GM19025 (cell line): ENCODE data around the gene LRRC40.
A peak's percentile ranks its signal among the peaks of the same experiment; 100 is the strongest.
"Not testable (repeated sequence)": the region's sequence is repeated elsewhere in the genome, so short reads cannot be mapped to it uniquely, and the experiment has no call there.

Experiments used
- ATAC-seq: cut with Tn5 transposase; IDR thresholded peaks from one replicate; pipeline ENCODE4 v1.9.1; 2021; ENCODE audit warnings: mild to moderate bottlenecking, low read depth, moderate library complexity; ENCODE audit not compliant: unreplicated experiment

LRRC40 gene

DNA sequence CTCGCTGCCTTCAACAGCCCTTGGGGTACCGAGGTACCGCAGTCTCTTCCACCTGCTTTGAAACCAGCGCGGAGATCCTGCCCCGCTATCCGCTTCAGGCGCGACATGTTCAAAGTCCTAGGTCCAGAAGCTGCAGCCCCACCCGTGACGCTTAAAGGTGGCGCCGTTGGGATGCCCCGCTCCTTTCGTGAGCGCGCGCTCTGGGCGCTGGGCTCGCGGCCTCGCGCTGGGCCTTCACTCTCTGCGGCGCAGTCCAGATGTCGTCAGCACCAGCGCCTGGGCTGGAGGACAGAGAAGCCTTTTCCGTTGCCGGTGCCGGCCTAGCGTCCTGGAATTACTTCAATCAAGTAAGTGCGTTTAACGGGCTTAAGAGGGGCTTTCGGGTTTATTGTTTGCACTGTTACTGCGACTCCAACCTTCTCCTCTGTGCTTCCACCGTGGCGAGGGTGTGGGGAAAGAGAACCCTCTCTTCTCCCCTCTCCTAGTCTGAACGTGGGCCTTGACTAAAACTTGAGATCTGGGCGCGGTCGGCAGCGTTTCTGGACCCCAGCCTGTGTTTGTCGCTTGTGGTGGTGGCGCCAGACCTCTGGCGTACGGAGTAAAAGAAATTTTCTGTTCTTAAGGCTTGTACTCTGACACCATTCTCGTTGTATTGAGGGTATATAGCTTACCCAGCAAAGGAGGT lies at the start of gene LRRC40:
LRRC40 (minus strand) TSS at position 146 of the 685 bp plus-strand sequence; CDS start at position 107, 39 bp downstream.
- ATAC-seq, result peak; percentile 88

DNA sequence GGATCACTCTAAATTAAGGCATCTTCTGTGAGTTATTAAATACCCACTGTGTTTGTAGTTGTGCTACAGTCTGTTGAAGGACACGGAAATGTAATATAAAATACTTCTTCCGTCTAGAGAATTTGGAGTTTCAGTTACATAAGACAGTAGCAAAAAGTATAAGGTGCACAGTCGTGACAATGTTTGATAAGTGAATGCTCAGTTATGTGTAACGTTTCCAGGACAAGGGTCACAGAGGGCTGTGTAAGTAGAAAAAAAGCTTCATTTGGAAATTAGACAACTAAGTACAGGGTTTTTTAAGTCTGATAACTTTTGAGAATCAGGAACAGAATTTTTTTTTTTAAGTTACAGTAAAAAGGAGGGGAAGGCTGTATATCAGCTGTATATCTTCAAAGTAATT lies 43.4 kb upstream of the LRRC40 start:
- no peak for ATAC-seq

DNA sequence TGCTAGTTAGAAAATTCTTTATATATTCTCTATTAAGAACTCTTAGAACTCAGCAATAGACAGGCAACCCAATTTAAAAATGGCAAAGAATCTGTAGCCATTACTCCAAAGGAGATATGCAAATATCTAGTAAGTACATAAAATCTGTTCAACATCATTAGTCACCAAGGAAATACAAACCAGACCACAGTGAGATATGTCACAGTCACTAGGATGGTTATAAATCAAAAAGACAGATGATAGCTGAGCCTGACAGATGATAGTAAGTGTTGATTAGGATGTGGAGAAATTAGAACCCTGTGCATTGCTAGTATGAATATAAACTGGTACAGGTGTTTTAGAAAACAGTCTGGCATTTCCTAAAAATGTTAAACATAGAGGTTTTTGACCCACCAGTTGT lies 42.4 kb upstream of the LRRC40 start:
- no peak for ATAC-seq

DNA sequence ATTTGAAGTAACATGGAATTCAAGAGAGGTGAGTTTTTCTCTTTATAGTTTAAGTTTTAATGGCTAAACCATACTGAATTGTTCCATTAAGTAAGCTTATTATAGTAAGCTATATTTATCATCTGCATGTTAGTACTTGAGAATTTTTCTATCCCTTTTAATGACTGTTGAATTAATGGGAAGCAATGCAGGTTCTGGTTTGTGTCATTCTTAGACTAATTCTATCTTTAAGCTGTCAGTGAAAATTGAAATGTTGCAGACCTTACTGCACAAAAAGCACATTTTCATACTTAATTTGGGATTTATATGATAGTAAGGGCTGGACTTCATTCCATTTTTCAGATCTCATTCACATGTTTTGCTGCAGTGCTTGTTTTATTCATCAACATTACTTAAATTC lies 41.7 kb upstream of the LRRC40 start:
- no peak for ATAC-seq

DNA sequence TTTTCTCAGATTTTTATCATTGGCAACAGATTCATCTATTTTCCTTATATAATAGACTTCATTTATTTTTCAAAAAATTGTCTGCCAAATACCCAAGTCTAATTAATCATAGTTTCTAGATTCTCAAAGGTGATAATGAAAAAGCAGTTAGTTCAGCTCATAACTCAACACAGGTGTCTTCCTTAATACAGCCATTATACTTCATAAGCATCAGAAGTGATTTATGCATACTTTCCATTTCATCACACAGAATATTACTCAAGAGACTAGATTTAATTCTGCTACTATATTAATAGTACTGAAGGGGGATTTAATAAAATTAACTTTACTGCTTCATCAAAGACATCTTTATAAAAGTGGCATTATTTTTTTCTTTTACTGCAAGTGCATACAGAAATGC lies 34.6 kb upstream of the LRRC40 start:
- ATAC-seq, result no peak

DNA sequence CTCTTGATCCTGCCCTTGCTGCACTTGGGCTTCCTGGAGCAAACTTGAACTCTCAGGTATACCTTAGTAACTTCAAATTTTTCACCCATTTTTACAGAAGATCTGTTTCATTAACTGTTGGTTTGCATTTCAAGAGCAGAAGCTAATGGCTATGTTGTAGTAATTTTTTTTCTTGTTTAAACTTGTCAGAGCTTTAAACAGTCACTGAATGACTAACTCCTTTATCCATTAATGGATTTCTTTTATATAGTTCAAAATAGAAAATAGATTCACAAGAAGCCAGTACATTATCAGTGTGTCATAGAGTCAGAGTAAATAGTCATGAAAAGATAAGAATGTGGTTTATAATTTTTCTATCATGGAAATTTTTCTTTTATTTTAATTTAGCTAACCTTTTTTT lies 29.4 kb upstream of the LRRC40 start:
- no peak for ATAC-seq

DNA sequence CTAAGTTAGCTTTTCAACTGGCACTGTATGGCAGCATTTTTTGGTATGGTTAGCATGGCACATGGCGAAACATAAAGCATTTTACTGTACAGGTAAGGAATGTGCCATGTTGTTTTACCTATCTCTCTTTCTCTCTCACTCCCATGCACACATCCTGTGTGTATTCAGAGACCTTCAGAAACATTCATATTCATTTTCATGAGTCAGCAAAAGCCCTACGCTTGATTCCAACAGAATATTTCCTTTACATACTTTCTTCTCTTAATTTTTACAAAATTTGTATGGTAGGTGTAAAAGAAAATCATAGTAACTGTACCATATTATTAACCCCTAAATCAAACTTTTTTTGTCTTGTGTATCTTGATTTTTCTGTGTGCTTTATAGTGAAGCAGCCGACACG lies 26.1 kb upstream of the LRRC40 start:
- no peak for ATAC-seq

DNA sequence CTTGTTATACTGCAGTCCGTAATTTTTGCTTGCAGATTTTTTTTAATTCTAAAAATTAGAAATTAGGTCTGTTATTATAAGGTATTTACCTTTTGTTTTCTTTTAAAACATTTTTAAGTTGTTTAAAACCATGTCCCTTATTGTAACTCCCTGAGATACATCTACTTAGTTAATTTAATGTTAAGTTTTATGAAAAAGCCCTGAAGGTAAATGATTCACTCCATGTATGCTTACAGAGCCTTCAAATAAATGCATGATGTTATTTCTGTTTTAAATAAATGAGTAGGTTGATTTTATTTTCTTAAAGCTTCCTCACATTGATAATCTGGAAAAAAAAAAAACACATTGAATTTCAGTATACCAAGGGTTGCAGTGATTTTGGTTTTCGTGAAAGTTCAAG lies 23.3 kb upstream of the LRRC40 start:
- ATAC-seq, result no peak

DNA sequence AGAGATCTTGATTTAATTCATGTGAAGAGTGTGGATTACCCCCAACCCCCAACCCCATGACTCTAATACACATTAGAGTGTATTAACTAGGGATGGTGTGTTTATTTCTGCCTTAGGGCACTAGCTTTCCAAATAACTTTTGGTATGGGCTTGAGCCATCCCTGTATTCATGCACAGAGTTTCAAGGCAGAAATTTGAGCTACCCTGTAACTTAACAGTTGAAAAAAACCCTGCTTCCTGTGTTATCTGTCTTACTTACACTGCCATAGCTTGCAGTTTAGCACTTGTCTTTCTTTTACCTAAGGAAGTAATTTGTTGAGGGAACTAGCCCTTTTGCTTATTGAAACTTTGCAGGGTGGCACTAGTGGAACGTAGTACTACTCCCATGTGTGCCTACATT lies 22.1 kb upstream of the LRRC40 start:
- ATAC-seq, result no peak

DNA sequence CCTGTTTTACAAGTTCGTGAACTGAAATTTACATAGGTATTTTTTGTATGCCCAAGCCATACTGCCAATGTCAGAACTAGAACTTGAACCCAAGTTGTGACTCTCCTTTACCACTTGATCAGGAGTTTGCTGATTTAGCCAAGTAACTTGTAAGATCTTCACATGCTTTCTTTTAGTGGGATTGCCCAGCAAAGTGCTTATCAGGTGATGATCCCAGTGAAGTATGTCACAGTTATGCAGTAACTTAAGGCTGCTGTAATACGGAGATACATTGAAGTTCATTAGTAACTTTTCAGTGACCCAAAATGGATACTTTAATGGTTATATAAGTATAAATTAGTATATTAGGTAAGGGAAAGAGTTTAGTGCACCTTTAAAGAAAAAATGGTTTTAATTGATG lies 19.6 kb upstream of the LRRC40 start:
- no peak for ATAC-seq

DNA sequence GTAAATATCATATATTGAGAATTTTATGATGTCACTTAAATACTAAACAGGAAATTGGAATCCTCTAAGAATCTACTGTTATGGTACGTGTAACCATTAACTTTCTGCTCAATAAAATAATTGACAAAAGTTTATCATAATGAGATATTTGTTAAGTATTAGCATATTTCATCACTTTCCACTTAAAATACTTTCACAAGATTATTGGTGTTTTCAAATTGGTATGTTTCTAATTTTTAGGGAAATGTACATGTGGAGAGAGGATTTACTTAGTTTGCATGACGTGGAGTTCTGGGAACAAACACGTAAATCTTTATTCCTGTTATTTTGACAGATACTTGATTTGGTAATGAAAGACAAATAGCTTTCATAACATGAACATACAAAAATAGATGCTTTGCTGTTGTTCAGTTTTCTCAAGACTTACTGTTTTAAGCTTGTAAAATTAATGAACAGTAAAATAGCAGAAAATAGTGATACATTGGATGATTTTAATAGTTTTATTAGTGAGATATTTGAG lies 17.4 kb upstream of the LRRC40 start:
- no peak for ATAC-seq

DNA sequence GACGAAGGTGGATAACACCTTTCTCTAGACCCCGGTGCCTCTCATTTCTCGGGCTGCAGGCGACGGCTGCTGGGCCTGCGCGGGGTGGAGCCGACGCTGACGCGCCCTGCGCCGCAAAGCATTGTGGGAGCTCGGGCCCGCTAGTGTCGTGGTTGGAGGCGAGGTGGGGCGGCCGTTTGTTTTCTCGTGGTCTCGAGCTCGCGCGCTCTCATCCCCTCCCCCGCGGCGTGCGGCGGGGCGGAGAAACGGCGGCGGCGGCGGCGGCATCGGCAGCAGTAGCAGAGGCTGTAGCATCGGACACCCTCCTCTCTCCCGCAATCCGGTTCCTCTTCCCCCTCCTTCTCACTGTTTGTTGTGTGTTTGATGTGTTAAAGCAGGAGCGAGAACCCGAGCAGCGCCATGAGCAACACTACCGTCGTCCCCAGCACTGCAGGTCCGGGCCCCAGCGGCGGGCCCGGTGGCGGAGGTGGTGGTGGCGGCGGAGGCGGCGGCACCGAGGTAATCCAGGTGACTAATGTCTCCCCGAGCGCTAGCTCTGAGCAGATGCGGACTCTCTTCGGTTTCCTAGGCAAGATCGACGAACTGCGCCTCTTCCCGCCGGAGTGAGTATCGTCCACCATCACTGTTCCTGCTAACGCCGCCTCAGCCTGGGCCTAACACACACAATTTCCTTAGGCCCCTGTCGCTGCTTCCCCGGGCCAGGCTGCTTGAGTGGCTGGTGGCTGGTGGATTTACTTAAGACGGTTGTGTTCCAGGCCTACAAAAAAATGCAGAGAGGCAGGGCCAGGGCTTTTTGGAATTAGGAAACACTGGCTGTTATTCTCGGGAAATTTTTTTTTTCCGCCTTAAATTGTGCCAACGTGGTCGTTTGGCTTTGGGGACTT lies 16.1 kb upstream of the LRRC40 start, which contains the start of gene SRSF11:
SRSF11 (plus strand) TSS at position 143 of the 884 bp plus-strand sequence; CDS start at position 400, 257 bp downstream.
- ATAC-seq, result peak; percentile 94

DNA sequence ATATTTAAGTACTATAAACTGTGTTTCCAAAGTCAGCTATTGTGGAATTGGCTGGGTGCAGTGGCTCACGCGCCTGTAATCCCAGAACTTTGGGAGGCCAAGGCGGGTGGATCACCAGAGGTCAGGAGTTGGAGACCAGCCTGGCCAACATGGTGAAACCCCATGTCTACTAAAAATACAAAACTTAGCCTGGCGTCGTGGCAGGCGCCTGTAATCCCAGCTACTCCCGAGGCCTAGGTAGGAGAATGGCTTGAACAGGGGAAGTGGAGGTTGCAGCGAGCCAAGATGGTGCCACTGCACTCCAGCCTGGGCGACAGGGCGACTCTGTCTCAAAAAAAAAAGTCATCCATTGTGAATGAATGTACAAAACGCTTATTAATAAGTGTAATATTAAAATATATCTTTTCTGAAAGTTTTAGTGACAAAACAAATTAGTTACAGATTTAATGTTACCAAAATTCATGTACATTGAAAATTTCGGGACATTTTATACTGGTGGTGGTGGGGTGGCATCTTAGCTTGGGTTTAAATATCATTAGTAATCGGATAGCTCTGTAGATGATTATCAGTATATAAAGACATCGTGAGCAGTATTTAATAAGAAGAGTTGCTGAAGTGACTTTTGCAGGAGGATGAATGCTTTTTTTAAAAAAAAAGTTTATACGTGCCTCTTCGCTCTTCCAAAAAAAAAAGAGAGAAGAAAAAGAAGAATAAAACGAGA lies 15.3 kb upstream of the LRRC40 start:
- peak; percentile 5 for ATAC-seq

DNA sequence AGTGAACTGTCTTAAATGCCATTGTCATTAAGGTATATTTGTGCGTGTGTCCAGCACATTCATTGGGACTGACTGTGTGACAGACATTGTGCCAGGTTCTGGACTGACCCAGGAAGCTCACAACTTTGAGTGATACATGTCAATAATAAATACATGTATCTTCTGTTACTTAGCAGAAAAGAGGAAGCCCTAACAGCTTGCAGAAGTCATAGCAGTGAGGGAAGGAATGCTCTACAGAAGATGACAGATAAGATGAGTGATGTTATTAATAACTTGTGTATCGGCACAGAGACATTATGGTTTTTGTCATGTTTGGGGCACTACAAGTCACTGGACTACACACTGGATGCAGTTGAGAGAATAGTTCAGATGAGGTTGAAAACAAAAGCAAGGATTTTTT lies 14.6 kb upstream of the LRRC40 start:
- no peak for ATAC-seq

DNA sequence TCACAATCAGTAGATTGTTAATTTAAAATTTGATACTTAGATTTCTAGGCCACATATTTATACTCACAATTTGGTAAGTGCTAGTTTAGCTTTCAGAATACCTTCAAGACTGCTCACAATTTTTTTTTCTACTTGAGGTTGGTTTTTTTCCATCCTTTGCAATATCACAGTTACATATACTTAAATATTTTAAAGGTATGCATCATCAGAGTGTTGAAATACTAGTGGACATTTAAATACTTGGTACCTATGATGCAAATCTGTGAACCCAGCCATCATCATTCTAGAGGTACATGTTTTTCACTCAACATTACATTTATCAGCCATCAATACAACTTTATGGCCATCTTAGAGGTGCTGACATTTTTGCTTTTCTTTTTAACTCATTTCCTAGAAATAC lies 6.2 kb upstream of the LRRC40 start:
- no peak for ATAC-seq

DNA sequence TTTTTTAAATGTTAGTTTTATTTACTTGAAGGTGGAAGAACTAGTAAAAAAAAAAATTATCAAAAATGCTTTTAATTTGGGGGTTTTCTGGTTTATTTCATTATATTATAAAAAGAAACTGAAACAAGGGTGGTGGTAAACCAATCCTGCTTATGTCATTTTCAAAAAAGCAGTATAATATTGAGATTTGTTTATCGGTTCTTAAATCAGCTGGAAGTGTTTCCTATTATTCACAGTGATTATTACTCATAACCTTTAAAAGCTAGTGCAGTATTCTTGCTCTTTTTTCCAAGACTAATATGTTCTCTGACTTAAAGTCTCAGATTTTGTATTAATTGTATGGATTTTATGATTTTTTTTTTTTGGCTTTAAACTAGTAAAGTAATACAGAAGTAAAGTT lies 5.4 kb upstream of the LRRC40 start:
- no peak for ATAC-seq

DNA sequence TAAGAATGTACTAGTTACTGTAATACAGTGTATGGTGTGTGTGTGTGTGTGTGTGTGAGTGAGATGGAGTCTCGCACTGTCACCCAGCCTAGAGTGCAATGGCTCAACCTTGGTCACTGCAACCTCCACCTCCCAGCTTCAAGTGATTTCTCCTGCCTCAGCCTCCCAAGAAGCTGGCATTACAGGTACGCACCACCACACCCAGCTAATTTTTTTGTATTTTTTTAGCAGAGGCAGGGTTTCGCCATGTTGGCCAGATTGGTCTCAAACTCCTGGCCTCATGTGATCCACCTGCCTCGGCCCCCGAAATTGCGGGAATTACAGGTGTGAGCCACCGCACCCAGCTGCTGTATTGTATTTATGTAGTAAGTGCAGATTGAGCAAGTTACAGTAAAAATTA lies 2.9 kb upstream of the LRRC40 start:
- ATAC-seq, result no peak

DNA sequence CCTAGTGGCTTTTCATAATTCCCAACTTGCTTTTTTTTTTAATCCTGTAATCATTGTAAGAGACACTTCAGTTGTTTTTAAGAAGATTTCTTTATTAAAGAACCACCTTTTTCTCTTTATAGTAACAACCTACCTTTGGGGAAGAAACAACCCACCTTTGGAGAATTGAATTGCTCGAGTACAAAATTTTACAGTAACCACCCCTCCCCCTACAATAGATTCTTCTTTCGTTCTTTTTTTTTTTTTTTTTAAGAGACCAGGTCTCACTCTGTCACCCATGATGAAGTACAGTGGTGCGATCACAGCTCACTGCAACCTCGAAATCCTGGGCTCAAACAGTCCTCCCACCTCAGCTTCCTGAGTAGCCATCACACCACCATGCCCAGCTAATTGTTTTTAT lies 2.1 kb upstream of the LRRC40 start:
- no peak for ATAC-seq

DNA sequence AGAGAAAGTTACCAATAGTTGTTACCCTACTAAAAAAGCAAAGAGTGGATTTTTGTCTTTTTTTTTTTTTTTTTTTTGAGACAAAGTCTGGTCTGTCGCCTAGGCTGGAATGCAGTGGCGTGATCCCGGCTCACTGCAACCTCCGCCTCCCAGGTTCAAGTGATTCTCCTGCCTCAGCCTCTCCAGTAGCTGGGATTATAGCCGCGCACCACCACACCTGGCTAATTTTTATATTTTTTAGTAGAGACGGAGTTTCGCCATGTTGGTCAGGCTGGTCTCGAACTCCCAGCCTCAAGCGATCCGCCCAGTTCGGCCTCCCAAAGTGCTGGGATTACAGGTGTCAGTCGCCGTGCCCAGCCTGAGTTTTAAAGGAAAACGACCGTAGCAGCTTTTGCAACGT lies 1.5 kb upstream of the LRRC40 start:
- ATAC-seq, result not testable (repeated sequence)

DNA sequence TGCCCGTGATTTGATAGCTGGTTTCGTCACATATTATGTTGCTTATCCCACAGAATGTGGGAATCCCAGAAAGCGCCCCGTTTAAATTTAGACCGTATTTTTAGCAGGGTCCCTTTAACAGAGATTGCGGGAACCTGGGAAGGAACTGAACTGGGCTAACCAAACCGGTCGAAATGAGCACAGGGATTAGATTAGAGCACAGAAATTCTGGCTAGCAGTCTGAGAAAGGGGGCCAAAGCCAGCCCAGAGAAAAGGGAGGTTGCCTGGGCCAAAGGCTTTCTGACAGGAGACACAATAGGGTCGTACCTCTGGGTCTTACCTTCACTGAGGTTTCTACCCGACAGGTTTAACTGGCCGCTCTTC lies 327 bp downstream of the LRRC40 start:
- no peak for ATAC-seq

DNA sequence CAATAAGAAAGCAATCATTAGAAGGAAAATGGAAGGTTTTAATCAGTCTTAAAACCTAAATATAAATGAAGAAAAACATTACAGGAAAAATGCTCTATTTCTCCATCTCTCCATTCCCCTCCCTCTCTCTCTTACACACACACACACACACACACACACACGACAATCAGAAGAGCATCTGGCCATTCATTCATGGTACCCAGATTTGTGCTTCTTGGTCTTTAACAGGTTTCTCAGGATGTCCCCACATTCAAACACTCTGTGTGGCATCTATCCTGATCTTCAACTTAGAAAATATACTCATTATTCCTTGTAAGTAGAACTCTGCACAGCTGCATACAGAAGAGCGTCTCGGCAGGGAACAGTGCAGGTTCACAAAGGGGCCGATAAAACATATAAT lies 779 bp downstream of the LRRC40 start:
- ATAC-seq, result no peak
